ENCODE measurements around the gene SDC3.

SDC3 gene

DNA sequence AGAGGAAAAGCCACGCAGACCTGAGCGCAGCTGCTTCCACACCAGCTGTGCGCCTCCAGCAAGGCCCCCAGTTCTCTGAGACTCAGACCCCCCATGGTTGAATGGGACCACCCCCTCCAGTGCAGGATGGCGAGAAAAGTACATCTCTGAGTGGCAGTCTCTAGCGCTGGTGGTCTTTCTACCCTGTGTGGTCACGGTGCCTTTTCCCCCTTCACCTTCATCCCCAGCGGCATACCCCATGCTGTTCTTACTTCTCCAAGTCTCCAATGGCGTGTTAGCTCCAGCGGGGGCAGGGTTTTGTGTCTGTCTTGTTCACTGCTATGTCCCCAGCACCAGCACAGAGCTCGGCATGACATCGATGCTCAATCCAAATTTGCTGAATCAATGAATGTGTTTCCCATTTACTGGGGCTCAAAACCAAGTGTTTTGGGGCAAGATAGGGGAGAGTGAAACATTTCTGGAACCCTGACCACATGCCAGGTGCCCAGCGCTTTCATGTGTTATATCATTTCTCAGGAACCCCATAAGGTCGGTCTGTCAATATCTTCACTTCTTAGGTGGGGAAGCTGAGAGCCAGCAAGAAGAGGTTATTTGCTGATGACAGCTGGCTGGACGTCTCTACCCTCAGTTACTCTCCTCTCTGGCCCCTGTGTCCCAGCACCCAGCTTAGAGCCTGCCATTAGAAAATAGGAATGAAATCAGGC is 959 bp upstream of the SDC3 start:
- Histone ChIP-seq H3K27me3 (no peaks in the 10 kb centered on the region), H3K4me1 (no peaks in the 10 kb centered on the region), H3K36me3 (no peaks in the 10 kb centered on the region), H3K4me3 (ENCODE audit: low read depth, low read length) (no peak overlapping the region), H3K9me3 (no peaks in the 10 kb centered on the region)
- TF ChIP-seq, protein P1, sequence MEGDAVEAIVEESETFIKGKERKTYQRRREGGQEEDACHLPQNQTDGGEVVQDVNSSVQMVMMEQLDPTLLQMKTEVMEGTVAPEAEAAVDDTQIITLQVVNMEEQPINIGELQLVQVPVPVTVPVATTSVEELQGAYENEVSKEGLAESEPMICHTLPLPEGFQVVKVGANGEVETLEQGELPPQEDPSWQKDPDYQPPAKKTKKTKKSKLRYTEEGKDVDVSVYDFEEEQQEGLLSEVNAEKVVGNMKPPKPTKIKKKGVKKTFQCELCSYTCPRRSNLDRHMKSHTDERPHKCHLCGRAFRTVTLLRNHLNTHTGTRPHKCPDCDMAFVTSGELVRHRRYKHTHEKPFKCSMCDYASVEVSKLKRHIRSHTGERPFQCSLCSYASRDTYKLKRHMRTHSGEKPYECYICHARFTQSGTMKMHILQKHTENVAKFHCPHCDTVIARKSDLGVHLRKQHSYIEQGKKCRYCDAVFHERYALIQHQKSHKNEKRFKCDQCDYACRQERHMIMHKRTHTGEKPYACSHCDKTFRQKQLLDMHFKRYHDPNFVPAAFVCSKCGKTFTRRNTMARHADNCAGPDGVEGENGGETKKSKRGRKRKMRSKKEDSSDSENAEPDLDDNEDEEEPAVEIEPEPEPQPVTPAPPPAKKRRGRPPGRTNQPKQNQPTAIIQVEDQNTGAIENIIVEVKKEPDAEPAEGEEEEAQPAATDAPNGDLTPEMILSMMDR (IDR thresholded peaks at IDR 0.05; ENCODE audit: low read depth, low read length) = no peak
- no peak for DNase-seq

DNA sequence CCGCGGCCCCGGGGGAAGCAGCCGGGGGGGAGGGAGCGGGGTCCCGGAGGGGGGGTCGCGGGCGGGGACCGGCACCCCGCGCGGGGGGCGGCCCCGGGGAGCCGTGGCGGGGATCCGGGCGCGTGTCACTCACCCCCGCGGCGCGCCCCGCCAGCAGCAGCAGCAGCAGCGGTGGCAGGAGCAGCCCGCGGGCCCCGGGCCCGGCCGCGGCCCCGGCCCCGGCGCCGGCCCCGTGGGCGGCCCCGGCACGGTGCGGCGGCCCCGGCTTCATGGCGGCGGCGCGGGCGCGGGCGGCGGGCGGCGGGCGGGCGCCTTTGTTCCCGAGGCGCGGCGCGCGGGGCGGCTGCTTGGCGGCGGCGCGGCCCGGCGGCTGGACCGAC is 252 bp downstream of the SDC3 start:
- TF ChIP-seq, protein P1 (IDR thresholded peaks at IDR 0.05; ENCODE audit: low read depth, low read length) = no peak
- Histone ChIP-seq H3K9me3 (no peaks in the 10 kb centered on the region), H3K4me1 (no peaks in the 10 kb centered on the region), H3K36me3 (no peaks in the 10 kb centered on the region), H3K4me3 (ENCODE audit: low read depth, low read length) (no peak overlapping the region), H3K27me3 (no peaks in the 10 kb centered on the region)
- no peak for DNase-seq

DNA sequence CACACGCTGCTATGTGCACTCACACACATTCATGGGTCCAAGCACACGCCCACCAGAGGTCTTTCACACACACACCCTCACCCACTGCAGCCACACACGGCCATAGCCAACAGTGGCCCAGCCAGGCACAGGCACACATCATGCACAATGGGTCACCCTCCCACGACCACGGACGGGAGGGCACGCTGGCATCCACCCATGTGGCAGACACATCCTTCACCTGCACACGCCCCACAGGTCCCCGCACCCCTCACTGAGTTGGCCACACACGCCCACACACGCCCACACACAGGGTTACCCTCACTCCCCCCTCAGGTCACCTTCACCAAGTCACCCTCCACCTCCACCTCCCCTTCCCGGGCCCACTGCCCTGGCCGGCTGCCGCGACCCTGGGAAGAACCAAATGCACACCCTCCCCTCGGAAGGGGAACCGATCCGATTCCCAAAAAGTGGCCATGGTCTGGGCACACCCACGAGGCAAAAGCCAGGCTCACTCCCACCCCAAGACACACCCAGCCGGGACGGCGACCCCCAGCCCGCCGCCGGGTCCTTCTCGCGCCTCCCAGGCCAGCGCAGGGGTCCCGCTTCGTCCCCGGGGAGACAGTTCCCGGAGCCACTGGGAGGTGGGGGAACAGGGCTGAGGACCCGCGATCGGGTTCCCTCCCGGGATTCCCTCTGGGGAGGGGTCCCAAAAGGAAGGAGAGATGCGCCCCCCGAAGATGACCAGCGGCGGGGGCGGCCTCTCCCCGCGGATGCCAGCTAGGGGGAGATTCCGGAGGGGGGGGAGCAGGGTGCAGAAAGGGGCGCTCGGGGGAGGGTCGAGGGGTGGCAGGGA is 860 bp downstream of the SDC3 start:
- H3K36me3 ChIP-seq = no peaks in the 10 kb centered on the region
- H3K4me3 ChIP-seq (ENCODE audit: low read depth, low read length) = no peak overlapping the region
- no peaks in the 10 kb centered on the region for H3K27me3 ChIP-seq
- TF ChIP-seq, protein P1 (IDR thresholded peaks at IDR 0.05; ENCODE audit: low read depth, low read length) = no peak
- H3K4me1 ChIP-seq = no peaks in the 10 kb centered on the region
- no peak for DNase-seq
- no peaks in the 10 kb centered on the region for H3K9me3 ChIP-seq

DNA sequence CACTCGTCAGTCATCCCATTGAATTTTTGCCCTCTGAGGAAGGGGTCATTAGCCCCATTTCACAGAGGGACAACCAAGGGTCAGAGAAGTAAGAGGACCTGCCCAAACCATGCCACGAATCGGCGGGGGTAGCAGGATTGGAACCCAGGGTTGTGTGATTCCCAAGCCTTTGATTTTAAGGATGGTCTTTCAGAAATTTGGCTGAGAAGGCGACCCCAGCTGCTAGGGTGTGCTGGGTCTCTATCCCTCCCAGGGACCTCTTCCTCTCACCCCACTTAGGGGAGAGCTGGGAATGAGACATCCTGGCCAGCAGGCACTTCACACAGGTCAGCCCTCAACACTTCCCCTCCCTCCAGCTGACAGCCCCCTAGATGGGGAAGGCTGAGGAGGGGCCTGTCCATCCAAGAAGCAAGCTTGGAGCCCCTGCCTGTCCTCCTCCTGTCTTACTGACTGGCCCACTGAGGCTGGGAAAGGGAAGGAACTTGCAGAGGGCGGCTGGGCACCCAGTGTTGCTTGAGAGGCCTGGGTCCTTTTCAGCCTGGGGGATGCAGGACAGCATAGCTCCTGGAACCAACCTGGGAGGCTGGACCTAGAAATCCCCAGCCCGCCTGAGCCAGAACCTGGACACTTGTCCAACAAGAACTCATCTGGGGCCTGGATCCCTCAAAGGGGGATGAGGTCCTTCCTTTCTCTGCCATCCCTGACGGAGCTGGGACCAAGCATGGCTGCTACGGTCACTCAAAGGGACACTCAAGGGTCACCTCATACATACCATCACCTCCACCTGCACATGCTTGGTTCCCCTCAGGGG is 1.7 kb downstream of the SDC3 start:
- DNase-seq = no peak
- Histone ChIP-seq H3K9me3 (no peaks in the 10 kb centered on the region), H3K36me3 (no peaks in the 10 kb centered on the region), H3K4me1 (no peaks in the 10 kb centered on the region), H3K27me3 (no peaks in the 10 kb centered on the region), H3K4me3 (ENCODE audit: low read depth, low read length) (no peak overlapping the region)
- TF ChIP-seq, protein P1 (IDR thresholded peaks at IDR 0.05; ENCODE audit: low read depth, low read length) = no peak

DNA sequence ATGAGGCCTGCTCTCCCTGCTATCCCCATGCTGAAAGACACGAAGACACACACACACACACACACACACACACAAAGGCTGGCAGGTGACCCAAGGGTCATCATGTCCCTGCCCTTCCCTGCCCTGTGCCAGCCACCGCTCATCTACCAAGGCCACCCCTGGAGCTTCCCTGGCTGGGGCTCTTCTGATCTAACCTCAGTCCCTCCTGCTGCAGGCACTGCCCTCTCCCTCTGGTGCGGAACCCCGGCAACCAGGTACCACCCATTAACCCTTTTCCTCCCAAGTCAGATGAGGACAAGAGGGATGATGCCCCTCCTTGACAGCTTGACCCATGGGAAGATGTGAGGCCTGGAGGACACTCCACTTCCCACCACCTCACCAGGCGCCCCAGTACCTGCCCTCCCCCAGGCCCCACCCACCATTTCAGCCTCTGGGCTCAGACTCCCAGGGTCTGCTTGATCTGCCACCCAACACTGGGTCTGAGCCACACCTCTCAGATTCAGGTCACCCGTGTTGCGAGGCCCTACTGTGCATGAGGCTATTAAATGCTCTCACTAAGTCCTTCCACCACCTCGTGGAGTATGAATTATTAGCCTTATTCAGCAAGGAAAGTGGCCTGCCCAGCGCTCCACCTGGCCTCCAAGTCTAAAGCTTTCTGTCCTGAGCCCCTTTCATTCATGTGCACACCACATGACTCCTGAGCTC is 2.5 kb downstream of the SDC3 start:
- Histone ChIP-seq H3K36me3 (no peaks in the 10 kb centered on the region), H3K27me3 (no peaks in the 10 kb centered on the region), H3K9me3 (no peaks in the 10 kb centered on the region), H3K4me3 (ENCODE audit: low read depth, low read length) (no peak overlapping the region), H3K4me1 (no peaks in the 10 kb centered on the region)
- TF ChIP-seq, protein P1 (IDR thresholded peaks at IDR 0.05; ENCODE audit: low read depth, low read length) = no peak
- DNase-seq = no peak
